Measurements from ENCODE around the gene RPL9. TPM values are rescaled to one million over a fixed set of nuclear protein-coding genes. Genes with fewer than 3 reads are reported as not detected.

The RPL9 gene
- total and polyA plus RNA-seq, 2 of the 8 experiments (the other 6 are each of a cell fraction or from before 2014, with no cell fraction given), result 1,161 to 1,184 TPM

GRCh38 chr4:39480251-39480650 is 21.5 kb upstream of the RPL9 start:
- DNase-seq (ENCODE audit: low read depth in 1 of 2, low spot score in 2 of 2), result peak in 1 of 2 experiments; percentile 36
- H2BK20ac ChIP-seq (ENCODE audit: low read length), result no peak overlapping the region
- WGBS, 2 experiments (ENCODE audit: extremely low coverage in 1 of 2, insufficient coverage in 1 of 2, insufficient read length in 1 of 2, insufficient replicate concordance in 2 of 2, low coverage in 1 of 2, low lambda C conversion rate in 2 of 2, missing lambda C conversion rate in 1 of 2), result 97% methylated on average over 14 of the region's 27 CpGs; no CpG with 5 or more reads in 1 of the 2 experiments

More at GRCh38 chr4:39480251-39480650, 21.5 kb upstream of the RPL9 start:
- Histone ChIP-seq H3K23me2 (ENCODE audit: low read depth, low read length) (no peaks in the 10 kb centered on the region), H3K79me2 (ENCODE audit: control insufficient read depth in 1 of 2, insufficient read depth in 2 of 2, low read length in 2 of 2) (no peaks in the 10 kb centered on the region), H3K14ac (ENCODE audit: insufficient read length) (no peak overlapping the region), H2AK5ac (ENCODE audit: low read depth, low read length) (no peak overlapping the region), H4K5ac (ENCODE audit: insufficient read length, low read depth, low read length) (no peak overlapping the region), H3K36me3 (ENCODE audit: control insufficient read depth in 2 of 4, insufficient read depth in 4 of 4, low read length in 3 of 4) (peaks cover 0 to 4% (median 1%) of the 10 kb centered on the region in 4 experiments; a peak in 2 of 8 replicates), H3K4me3 (ENCODE audit: extremely low read depth in 1 of 4, insufficient read depth in 2 of 4, low read depth in 3 of 4, low read length in 4 of 4) (no peak overlapping the region), H3K4ac (replicated peaks; ENCODE audit: insufficient read length, low read depth, low read length) (no peak overlapping the region), H3K27me3 (replicated peaks in 1 of 4; ENCODE audit: control insufficient read depth in 3 of 4, extremely low read depth in 1 of 4, insufficient read depth in 3 of 4, low read length in 3 of 4) (no peaks in the 10 kb centered on the region), H2BK5ac (ENCODE audit: low read depth, low read length) (no peak overlapping the region), H4K8ac (ENCODE audit: extremely low read depth, insufficient read depth, low read length) (no peak overlapping the region), H3K79me1 (ENCODE audit: low read depth, low read length) (no peaks in the 10 kb centered on the region), H3K9ac (replicated peaks in 1 of 4; ENCODE audit: extremely low read depth in 1 of 4, low read depth in 3 of 4, low read length in 3 of 4) (no peak overlapping the region), H2AFZ (ENCODE audit: low read length) (0 out of 2 replicates have a peak overlapping the region, but pooled peaks have one; percentile 35), H3K23ac (ENCODE audit: insufficient read length) (no peak overlapping the region), H2BK12ac (ENCODE audit: low read depth, low read length) (no peak overlapping the region), H4K20me1 (replicated peaks in 1 of 2; ENCODE audit: control insufficient read depth in 1 of 2, insufficient read depth in 2 of 2, low read length in 2 of 2) (no peaks in the 10 kb centered on the region), H4K91ac (replicated peaks; ENCODE audit: insufficient read length, low read length) (no peak overlapping the region), H3K9me3 (ENCODE audit: insufficient read depth in 2 of 2, low read depth in 1 of 2, low read length in 1 of 2) (0 out of 4 replicates have a peak, but pooled peaks cover 0 to 2% of the 10 kb centered on the region in 2 experiments), H3K4me2 (ENCODE audit: insufficient read depth in 1 of 2, low read depth in 2 of 2, low read length in 2 of 2) (no peak overlapping the region), H3K4me1 (replicated peaks in 1 of 4; ENCODE audit: control insufficient read depth in 3 of 4, insufficient read depth in 4 of 4, low read length in 3 of 4) (no peaks in the 10 kb centered on the region), H3K56ac (replicated peaks; ENCODE audit: insufficient read length, low read depth, low read length) (no peak overlapping the region), H2BK120ac (replicated peaks; ENCODE audit: low read depth, low read length) (no peak overlapping the region), H2BK15ac (ENCODE audit: low read length) (no peak overlapping the region), H3K18ac (ENCODE audit: extremely low read depth, low read length) (no peak overlapping the region), H3K27ac (ENCODE audit: low read depth, low read length) (no peak overlapping the region)
- CTCF ChIA-PET (ENCODE audit: partially characterized antibody), result interaction anchor here (1.3 to 1.6 kb wide), 2 partner anchors 11 to 44 kb away, joined by 4 to 6 read pairs; no protein-coding TSS in a partner anchor
- no peak for FAIRE-seq
- POLR2A ChIA-PET (ENCODE audit: partially characterized antibody), result interaction anchor here (0.8 to 1.5 kb wide), 4 partner anchors 21 to 46 kb away, joined by 3 to 5 read pairs (median 4); partner anchors contain the start of genes LIAS and RPL9
- TF ChIP-seq BRCA1 (IDR thresholded peaks at IDR 0.05; ENCODE audit: low read depth, low read length), result no peak
- no peak for TF ChIP-seq EGR1 (IDR thresholded peaks at IDR 0.05; ENCODE audit: borderline replicate concordance, low read depth, low read length)
- TF ChIP-seq CHD1 (IDR thresholded peaks at IDR 0.05; ENCODE audit: low read depth, low read length), result no peak
- no peak for TF ChIP-seq TAF1 (IDR thresholded peaks at IDR 0.05; ENCODE audit: low read depth, low read length)
- TF ChIP-seq KDM5A (IDR thresholded peaks at IDR 0.05; ENCODE audit: low read length), result no peak
- no peak for TF ChIP-seq SP1 (IDR thresholded peaks at IDR 0.05; ENCODE audit: low read depth, low read length)
- no peak for TF ChIP-seq USF2 (IDR thresholded peaks at IDR 0.05; ENCODE audit: low read length)
- TF ChIP-seq SRF (IDR thresholded peaks at IDR 0.05; ENCODE audit: low read depth, low read length), result no peak
- TF ChIP-seq TCF12 (IDR thresholded peaks at IDR 0.05; ENCODE audit: low read depth, low read length), result no peak
- TF ChIP-seq CTBP2 (IDR thresholded peaks at IDR 0.05; ENCODE audit: borderline replicate concordance, insufficient read depth, insufficient read length, low read length), result no peak
- no peak for TF ChIP-seq HDAC2 (IDR thresholded peaks at IDR 0.05; ENCODE audit: borderline replicate concordance in 1 of 2, low read depth in 2 of 2, low read length in 2 of 2)
- TF ChIP-seq RFX5 (IDR thresholded peaks at IDR 0.05; ENCODE audit: borderline replicate concordance, low read depth, low read length), result no peak
- TF ChIP-seq SP2 (IDR thresholded peaks at IDR 0.05; ENCODE audit: low read length), result no peak

Data from H1 (cell line).